ENCODE measurements around the gene AGAP9. TPM values are rescaled to one million over a fixed set of nuclear protein-coding genes. Genes with fewer than 3 reads are reported as not detected.
"Not testable (repeated sequence)": the region's sequence is repeated elsewhere in the genome, so short reads cannot be mapped to it uniquely, and the experiment has no call there.

AGAP9 gene
- total RNA-seq, 1 donor from 2014 or later: 23.7 TPM

DNA sequence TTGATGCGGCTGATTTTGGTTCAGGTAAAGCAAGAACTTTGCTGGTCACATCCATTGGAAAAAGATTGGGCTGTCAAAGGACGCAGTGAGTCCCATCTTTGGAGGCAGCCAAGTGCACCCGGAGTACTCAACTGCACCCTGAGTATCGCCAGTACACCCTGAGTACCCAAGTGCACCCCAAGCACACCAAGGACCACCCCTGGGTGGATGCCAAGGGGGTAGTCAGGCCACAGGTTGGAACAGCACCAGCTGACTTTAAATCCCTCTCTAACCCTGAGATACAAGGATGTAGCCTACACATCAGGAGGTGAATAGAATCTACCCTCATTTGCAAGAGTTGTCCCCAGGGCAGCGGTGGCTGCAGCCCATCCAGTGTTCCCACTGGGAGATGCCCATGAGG is 56.0 kb downstream of the AGAP9 start:
- H3K36me3 Mint-ChIP-seq (ENCODE audit: unreplicated experiment); H3K27me3 Mint-ChIP-seq (ENCODE audit: unreplicated experiment); H3K4me3 Mint-ChIP-seq (ENCODE audit: unreplicated experiment); H3K27ac Mint-ChIP-seq (ENCODE audit: unreplicated experiment); DNase-seq; H3K4me1 Mint-ChIP-seq (ENCODE audit: low read depth, unreplicated experiment); H3K9me3 Mint-ChIP-seq (ENCODE audit: unreplicated experiment): not testable (repeated sequence)

- not testable (repeated sequence) for H3K4me3 Mint-ChIP-seq (ENCODE audit: unreplicated experiment); H3K9me3 Mint-ChIP-seq (ENCODE audit: unreplicated experiment); H3K27ac Mint-ChIP-seq (ENCODE audit: unreplicated experiment); H3K36me3 Mint-ChIP-seq (ENCODE audit: unreplicated experiment); H3K27me3 Mint-ChIP-seq (ENCODE audit: unreplicated experiment); H3K4me1 Mint-ChIP-seq (ENCODE audit: low read depth, unreplicated experiment); DNase-seq
Measured at GRCh38 chr10:47465216-47465917, 58.1 kb downstream of the AGAP9 start.

DNA sequence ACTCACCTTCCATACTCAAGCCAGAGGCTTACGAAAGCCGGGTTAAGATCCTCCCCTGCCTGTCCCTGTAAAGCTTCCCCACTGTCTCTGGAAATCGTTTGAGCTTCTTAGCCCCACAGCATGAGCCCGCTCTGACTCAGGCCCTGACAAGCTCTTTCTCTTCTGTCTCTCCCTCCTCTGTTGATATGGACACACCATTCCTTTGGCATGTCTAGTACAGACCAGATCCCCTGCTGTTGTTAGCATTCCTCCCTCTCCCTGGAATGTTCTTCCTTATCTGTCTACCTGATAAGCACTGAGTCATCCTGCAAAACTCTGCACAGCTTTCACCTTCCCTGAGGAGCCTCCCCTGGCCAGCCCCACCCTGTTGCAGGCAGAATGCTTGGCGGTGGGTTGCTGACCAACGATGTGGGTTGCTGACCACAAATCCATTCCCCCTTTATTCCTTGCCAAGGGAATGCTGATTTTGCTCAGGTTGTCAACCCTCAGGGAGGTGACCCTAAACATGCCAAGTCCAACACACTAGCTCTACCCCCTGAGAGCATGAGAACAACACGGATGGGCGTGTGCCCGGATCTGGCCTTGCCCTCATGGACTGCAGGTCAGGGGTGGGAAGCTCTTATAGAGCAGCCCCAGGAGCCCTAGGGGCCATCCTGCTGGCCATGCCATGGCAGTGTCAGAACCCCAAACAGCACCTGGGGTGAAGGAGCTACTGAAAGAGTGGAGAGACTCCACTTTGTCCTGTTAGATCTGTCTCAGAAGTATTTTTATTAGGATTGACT is 60.7 kb downstream of the AGAP9 start:
- not testable (repeated sequence) for H3K4me1 Mint-ChIP-seq (ENCODE audit: low read depth, unreplicated experiment); H3K27ac Mint-ChIP-seq (ENCODE audit: unreplicated experiment); H3K27me3 Mint-ChIP-seq (ENCODE audit: unreplicated experiment); H3K9me3 Mint-ChIP-seq (ENCODE audit: unreplicated experiment); H3K36me3 Mint-ChIP-seq (ENCODE audit: unreplicated experiment); DNase-seq; H3K4me3 Mint-ChIP-seq (ENCODE audit: unreplicated experiment)

DNA sequence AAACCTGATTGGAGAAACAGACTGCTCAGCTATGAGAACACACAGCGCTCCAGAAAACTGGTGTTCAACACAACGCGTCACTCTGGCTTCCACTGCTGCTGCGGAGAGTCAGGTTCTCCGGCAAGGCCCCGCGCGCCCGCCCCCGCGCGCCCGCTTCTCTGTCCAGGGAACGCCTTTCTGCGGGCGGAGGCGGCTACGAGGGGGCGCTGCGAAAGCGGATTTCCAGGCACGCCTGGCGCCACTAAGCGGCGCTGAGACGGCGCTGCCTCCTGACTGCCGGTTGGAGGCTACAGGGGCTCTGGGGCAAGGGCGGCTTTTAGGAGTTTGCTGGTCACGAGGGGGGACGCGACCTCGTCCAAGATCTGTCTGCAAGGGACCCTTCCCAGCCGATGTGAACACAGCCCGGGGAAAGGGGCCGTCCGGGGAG is 62.2 kb downstream of the AGAP9 start:
- DNase-seq; H3K4me1 Mint-ChIP-seq (ENCODE audit: low read depth, unreplicated experiment); H3K27me3 Mint-ChIP-seq (ENCODE audit: unreplicated experiment); H3K9me3 Mint-ChIP-seq (ENCODE audit: unreplicated experiment); H3K36me3 Mint-ChIP-seq (ENCODE audit: unreplicated experiment); H3K27ac Mint-ChIP-seq (ENCODE audit: unreplicated experiment): not testable (repeated sequence)
- peak overlapping the region; percentile 63 for H3K4me3 Mint-ChIP-seq (ENCODE audit: unreplicated experiment)

GRCh38 chr10:47458466-47459154 is 64.8 kb downstream of the AGAP9 start:
- TF ChIP-seq, protein P1, sequence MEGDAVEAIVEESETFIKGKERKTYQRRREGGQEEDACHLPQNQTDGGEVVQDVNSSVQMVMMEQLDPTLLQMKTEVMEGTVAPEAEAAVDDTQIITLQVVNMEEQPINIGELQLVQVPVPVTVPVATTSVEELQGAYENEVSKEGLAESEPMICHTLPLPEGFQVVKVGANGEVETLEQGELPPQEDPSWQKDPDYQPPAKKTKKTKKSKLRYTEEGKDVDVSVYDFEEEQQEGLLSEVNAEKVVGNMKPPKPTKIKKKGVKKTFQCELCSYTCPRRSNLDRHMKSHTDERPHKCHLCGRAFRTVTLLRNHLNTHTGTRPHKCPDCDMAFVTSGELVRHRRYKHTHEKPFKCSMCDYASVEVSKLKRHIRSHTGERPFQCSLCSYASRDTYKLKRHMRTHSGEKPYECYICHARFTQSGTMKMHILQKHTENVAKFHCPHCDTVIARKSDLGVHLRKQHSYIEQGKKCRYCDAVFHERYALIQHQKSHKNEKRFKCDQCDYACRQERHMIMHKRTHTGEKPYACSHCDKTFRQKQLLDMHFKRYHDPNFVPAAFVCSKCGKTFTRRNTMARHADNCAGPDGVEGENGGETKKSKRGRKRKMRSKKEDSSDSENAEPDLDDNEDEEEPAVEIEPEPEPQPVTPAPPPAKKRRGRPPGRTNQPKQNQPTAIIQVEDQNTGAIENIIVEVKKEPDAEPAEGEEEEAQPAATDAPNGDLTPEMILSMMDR (IDR thresholded peaks at IDR 0.05; ENCODE audit: partially characterized antibody, unreplicated experiment): no peak
- no peak for DNase-seq
- H3K9me3 Mint-ChIP-seq (ENCODE audit: unreplicated experiment): peaks cover 1% of the 10 kb centered on the region
- H3K4me3 Mint-ChIP-seq (ENCODE audit: unreplicated experiment): no peak overlapping the region
- no peaks in the 10 kb centered on the region for H3K36me3 Mint-ChIP-seq (ENCODE audit: unreplicated experiment)
- no peak overlapping the region for H3K27ac Mint-ChIP-seq (ENCODE audit: unreplicated experiment)
- H3K4me1 Mint-ChIP-seq (ENCODE audit: low read depth, unreplicated experiment): peaks cover 22% of the 10 kb centered on the region
- H3K27me3 Mint-ChIP-seq (ENCODE audit: unreplicated experiment): peaks cover 5% of the 10 kb centered on the region

- no peak overlapping the region for H3K27ac Mint-ChIP-seq (ENCODE audit: unreplicated experiment)
Measured at GRCh38 chr10:47457826-47458225, 65.6 kb downstream of the AGAP9 start.

More at GRCh38 chr10:47457826-47458225, 65.6 kb downstream of the AGAP9 start:
- Mint-ChIP-seq H3K9me3 (ENCODE audit: unreplicated experiment) (peaks cover 5% of the 10 kb centered on the region), H3K4me1 (ENCODE audit: low read depth, unreplicated experiment) (peaks cover 27% of the 10 kb centered on the region), H3K36me3 (ENCODE audit: unreplicated experiment) (no peaks in the 10 kb centered on the region), H3K4me3 (ENCODE audit: unreplicated experiment) (no peak overlapping the region), H3K27me3 (ENCODE audit: unreplicated experiment) (peaks cover 11% of the 10 kb centered on the region)
- TF ChIP-seq, protein P1 (IDR thresholded peaks at IDR 0.05; ENCODE audit: partially characterized antibody, unreplicated experiment): no peak
- no peak for DNase-seq

Measured in glutamatergic neuron (in vitro differentiated cells).